ENCODE data around the gene HLA-F.
A peak's percentile ranks its signal among the peaks of the same experiment; 100 is the strongest.

HLA-F gene

DNA sequence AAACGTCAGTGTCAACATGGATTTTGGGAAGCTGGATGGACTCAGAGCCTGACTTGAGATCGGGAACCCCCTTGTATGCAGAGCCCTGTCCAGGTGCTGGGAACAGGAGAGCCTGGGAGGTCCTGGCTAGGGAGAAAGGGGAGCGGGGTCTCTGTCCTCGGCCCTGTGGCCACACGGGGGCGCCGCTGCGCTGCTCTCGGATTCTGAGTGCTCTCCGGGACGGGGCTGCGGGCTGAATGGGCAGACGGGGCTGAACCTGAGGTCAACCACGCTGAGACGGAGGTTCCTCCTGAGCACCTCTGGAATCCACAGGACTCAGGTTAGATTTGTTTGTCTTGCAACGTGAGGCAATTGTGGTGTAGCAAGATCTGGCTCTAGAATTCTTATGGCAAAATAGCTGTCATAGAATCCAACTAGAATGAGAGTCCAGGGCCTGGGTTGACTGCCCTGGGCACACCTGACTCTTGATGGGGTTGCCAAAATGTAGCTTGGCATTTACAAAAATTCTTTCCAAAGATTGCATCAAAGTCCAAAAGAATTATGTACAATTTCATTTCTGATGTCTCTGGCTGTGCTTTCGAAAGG lies 20.6 kb upstream of the HLA-F start:
- ChIA-PET CTCF (interaction anchor here (0.7 to 3.0 kb wide), 14 partner anchors 10 to 312 kb away, joined by 3 to 14 read pairs (median 4); no protein-coding TSS in a partner anchor), POLR2A (no interaction called here)
- H3K36me3 ChIP-seq (ENCODE audit: control insufficient read depth in 4 of 4, insufficient read depth in 4 of 4, low read length in 3 of 4) = no peaks in the 10 kb centered on the region

DNA sequence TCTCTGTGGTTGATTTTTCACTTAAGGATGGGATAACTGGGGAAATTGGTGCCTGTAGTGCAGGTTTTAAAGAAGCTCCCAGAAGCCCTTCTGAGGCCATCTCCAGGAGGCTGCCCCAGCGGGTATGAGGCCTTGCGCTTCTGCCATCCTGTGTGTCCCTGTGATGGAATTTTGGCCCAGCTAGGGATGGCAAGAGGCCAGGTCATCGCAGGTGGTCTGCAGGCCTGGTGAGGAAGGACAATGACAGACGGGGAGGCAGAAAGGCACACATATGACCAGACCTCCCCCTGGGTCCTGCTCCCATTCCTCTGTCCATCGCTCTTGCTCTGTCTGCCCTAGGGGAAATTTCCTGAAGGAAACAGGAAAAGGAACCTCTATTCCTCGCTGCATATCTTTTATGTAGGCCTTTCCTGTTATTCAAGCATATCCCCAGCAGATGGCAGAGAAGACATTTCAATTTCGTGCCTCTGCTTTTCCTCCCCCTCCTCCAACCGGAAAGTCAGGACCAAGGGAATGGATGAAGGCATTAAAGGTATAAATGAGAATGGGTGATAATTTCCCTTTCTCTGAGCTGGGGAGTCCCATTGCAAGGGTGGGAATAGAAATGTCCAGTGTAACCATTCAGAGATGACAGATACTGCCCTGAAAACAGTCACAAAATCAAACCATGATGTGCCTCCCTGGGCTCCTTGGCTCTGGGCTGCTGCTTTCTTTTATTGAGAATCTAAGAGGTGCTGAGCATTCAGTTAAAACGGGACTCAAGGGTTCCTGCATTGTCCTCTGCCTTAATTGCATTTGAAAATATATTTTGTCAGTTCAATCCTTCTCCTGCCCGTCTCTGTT lies 17.6 kb upstream of the HLA-F start:
- ChIA-PET POLR2A (no interaction called here), CTCF (interaction anchor here (0.6 to 2.0 kb wide), 17 partner anchors 9 to 653 kb away, joined by 3 to 10 read pairs (median 3); no protein-coding TSS in a partner anchor)
- H3K4me3 ChIP-seq (ENCODE audit: control insufficient read depth in 1 of 7, extremely low read depth in 1 of 7, insufficient read depth in 4 of 7, low read depth in 2 of 7, low read length in 6 of 7) = no peak overlapping the region
- H3K4me1 ChIP-seq (ENCODE audit: control extremely low read depth in 1 of 4, control insufficient read depth in 4 of 4, insufficient read depth in 4 of 4, low read length in 3 of 4) = peaks cover 0 to 22% (median 12%) of the 10 kb centered on the region in 4 experiments
- no peaks in the 10 kb centered on the region for H3K9me3 ChIP-seq (ENCODE audit: control extremely low read depth in 1 of 5, control insufficient read depth in 4 of 5, insufficient read depth in 2 of 5, low read depth in 1 of 5, low read length in 4 of 5)
- no peaks in the 10 kb centered on the region for H3K36me3 ChIP-seq (ENCODE audit: control insufficient read depth in 4 of 4, insufficient read depth in 4 of 4, low read length in 3 of 4)
- peak in 2 of 3 donors; percentile 26 to 28 for DNase-seq
- peaks cover 0 to 14% (median 2%) of the 10 kb centered on the region in 5 experiments for H3K27me3 ChIP-seq (replicated peaks in 2 of 5; ENCODE audit: control insufficient read depth in 4 of 5, insufficient read depth in 5 of 5, low read length in 4 of 5)
- 56% methylated on average over 8 of the region's 10 CpGs for WGBS (ENCODE audit: insufficient coverage)
- no peak overlapping the region for H3K27ac ChIP-seq (ENCODE audit: insufficient read depth in 1 of 2, low read depth in 1 of 2, low read length in 2 of 2, poor library complexity in 1 of 2, severe bottlenecking in 2 of 2)

More for the DNA sequence above, 20.6 kb upstream of the HLA-F start:
- no peak overlapping the region for H3K27ac ChIP-seq (ENCODE audit: insufficient read depth in 1 of 2, low read depth in 1 of 2, low read length in 2 of 2, poor library complexity in 1 of 2, severe bottlenecking in 2 of 2)
- peaks cover 0 to 8% (median 2%) of the 10 kb centered on the region in 5 experiments for H3K27me3 ChIP-seq (replicated peaks in 2 of 5; ENCODE audit: control insufficient read depth in 4 of 5, insufficient read depth in 5 of 5, low read length in 4 of 5)
- 30% methylated on average over 14 of the region's 17 CpGs for WGBS (ENCODE audit: insufficient coverage)
- no peaks in the 10 kb centered on the region for H3K9me3 ChIP-seq (ENCODE audit: control extremely low read depth in 1 of 5, control insufficient read depth in 4 of 5, insufficient read depth in 2 of 5, low read depth in 1 of 5, low read length in 4 of 5)
- peak; percentile 36 to 56 (median 44) for DNase-seq
- no peaks in the 10 kb centered on the region for H3K4me1 ChIP-seq (ENCODE audit: control extremely low read depth in 1 of 4, control insufficient read depth in 4 of 4, insufficient read depth in 4 of 4, low read length in 3 of 4)
- H3K4me3 ChIP-seq (ENCODE audit: control insufficient read depth in 1 of 7, extremely low read depth in 1 of 7, insufficient read depth in 4 of 7, low read depth in 2 of 7, low read length in 6 of 7) = no peak overlapping the region

DNA sequence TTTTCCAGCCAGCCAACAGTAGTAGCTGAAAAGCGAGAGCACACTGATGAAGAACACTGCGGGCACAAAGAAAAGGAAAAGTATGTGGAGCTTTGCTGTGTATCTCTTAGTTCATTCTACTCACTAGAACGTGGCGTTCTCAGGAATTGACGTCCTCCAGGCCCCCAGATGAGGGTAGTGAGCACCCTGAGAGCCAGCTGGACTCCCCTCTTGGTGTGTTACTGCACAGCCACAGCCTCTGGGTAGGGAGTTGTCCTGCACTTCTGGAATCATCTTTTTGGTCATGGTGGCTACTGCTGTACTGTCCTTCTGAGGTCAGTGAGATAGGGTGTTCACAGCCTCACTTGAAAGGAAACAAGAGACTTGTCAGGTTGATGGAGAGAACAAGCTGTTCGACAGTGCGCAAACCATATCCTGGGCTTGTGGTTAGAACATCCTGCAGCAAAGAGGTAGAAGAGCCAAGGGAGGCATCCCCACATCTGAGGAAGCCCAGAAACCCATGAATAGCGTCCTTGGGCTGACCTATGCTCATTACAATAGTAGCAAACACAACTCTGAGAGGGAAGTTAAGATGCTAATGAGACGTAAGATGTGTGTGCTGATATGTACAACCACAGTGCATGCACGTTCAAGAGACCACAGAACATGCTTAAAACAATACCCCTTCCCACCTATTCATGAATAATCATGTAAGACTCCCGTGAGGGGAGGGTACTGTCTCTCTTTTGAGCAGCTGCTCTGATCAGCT lies 14.6 kb upstream of the HLA-F start:
- H3K27ac ChIP-seq (ENCODE audit: insufficient read depth in 1 of 2, low read depth in 1 of 2, low read length in 2 of 2, poor library complexity in 1 of 2, severe bottlenecking in 2 of 2) = no peak overlapping the region
- peak; percentile 39 to 82 (median 72) for DNase-seq
- H3K36me3 ChIP-seq (ENCODE audit: control insufficient read depth in 4 of 4, insufficient read depth in 4 of 4, low read length in 3 of 4) = no peaks in the 10 kb centered on the region
- 69% methylated on average over 6 of the region's 11 CpGs for WGBS (ENCODE audit: insufficient coverage)
- no peaks in the 10 kb centered on the region for H3K9me3 ChIP-seq (ENCODE audit: control extremely low read depth in 1 of 5, control insufficient read depth in 4 of 5, insufficient read depth in 2 of 5, low read depth in 1 of 5, low read length in 4 of 5)
- POLR2A ChIA-PET = no interaction called here
- peak overlapping the region in 4 of 7 experiments; percentile 23 to 59 (median 46) for H3K4me3 ChIP-seq (ENCODE audit: control insufficient read depth in 1 of 7, extremely low read depth in 1 of 7, insufficient read depth in 4 of 7, low read depth in 2 of 7, low read length in 6 of 7)
- peaks cover 0 to 15% (median 0%) of the 10 kb centered on the region in 5 experiments for H3K27me3 ChIP-seq (replicated peaks in 2 of 5; ENCODE audit: control insufficient read depth in 4 of 5, insufficient read depth in 5 of 5, low read length in 4 of 5)
- CTCF ChIA-PET = interaction anchor here (0.9 to 3.3 kb wide), 14 partner anchors 9 to 126 kb away, joined by 3 to 13 read pairs (median 4); no protein-coding TSS in a partner anchor
- peaks cover 0 to 22% (median 12%) of the 10 kb centered on the region in 4 experiments for H3K4me1 ChIP-seq (ENCODE audit: control extremely low read depth in 1 of 4, control insufficient read depth in 4 of 4, insufficient read depth in 4 of 4, low read length in 3 of 4)

GRCh38 chr6:29709188-29709587 lies 14.0 kb upstream of the HLA-F start:
- 21% methylated on average over 3 of the region's 4 CpGs for WGBS (ENCODE audit: insufficient coverage)
- Histone ChIP-seq H3K9me3 (ENCODE audit: control extremely low read depth in 1 of 5, control insufficient read depth in 4 of 5, insufficient read depth in 2 of 5, low read depth in 1 of 5, low read length in 4 of 5) (no peaks in the 10 kb centered on the region), H3K4me3 (ENCODE audit: control insufficient read depth in 1 of 7, extremely low read depth in 1 of 7, insufficient read depth in 4 of 7, low read depth in 2 of 7, low read length in 6 of 7) (peak overlapping the region in 4 of 7 experiments; percentile 23 to 59 (median 46)), H3K36me3 (ENCODE audit: control insufficient read depth in 4 of 4, insufficient read depth in 4 of 4, low read length in 3 of 4) (no peaks in the 10 kb centered on the region), H3K4me1 (ENCODE audit: control extremely low read depth in 1 of 4, control insufficient read depth in 4 of 4, insufficient read depth in 4 of 4, low read length in 3 of 4) (peaks cover 0 to 22% (median 12%) of the 10 kb centered on the region in 4 experiments), H3K27ac (ENCODE audit: insufficient read depth in 1 of 2, low read depth in 1 of 2, low read length in 2 of 2, poor library complexity in 1 of 2, severe bottlenecking in 2 of 2) (no peak overlapping the region), H3K27me3 (replicated peaks in 2 of 5; ENCODE audit: control insufficient read depth in 4 of 5, insufficient read depth in 5 of 5, low read length in 4 of 5) (peaks cover 0 to 16% (median 0%) of the 10 kb centered on the region in 5 experiments)
- DNase-seq = no peak
- POLR2A ChIA-PET = no interaction called here
- CTCF ChIA-PET = interaction anchor here (0.9 to 3.3 kb wide), 8 partner anchors 8 to 49 kb away, joined by 3 to 13 read pairs (median 6); no protein-coding TSS in a partner anchor

DNA sequence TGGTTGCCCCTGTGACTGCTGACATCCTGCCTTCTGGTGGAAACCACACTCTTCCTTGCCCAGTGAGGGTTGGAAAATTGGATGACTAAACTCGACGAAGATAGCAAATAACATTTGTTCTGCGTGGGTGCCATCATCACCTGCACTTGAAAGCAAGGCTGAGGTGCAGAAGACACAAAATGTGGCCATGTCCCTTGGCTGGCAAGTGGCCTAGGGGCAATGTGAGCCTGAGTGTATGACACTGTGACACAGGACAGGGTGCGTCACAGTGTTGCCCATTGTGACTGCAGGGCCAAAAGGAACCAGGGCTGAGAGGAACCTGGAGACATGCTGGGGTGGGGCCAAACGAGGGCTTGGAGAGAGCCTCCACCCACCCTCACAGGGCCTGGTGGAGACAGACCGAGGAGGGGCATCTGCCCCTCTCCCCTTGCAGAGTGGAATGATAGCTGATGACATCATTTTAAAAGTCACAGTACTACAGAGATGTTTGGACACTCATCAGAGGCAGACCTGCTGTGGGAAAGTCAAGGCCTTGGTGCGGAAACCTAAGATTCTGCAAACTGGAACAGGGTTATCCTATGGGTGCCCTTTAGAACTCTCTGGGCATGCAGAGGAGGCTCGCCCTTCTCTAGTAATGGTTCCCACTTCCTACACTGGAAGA lies 12.8 kb upstream of the HLA-F start:
- ChIA-PET POLR2A (no interaction called here), CTCF (interaction anchor here (1.0 to 3.3 kb wide), 7 partner anchors 11 to 43 kb away, joined by 3 to 13 read pairs (median 4); no protein-coding TSS in a partner anchor)
- H3K27me3 ChIP-seq (replicated peaks in 2 of 5; ENCODE audit: control insufficient read depth in 4 of 5, insufficient read depth in 5 of 5, low read length in 4 of 5) = peaks cover 0 to 16% (median 0%) of the 10 kb centered on the region in 5 experiments

DNA sequence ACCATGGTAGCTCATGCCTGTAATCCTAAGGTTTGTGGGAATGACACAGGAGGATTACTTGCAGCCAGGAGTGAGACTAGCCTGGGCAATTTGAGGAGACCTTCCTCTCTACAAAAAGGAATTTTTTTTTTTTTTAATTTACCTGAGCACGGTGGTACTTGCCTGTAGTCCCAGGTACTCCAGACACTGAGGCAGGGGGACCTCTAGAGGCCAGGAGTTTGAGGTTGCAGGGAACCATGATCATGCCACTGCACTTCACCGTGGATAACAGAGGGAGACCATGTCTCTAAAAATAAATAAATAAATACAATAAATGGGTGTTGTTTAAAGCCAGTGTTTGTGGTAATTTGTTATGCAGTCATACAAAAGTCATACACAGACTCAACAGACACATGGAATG lies 2.4 kb upstream of the HLA-F start:
- WGBS (ENCODE audit: insufficient coverage) = no CpG with 5 or more reads among the region's 2 CpGs
- Histone ChIP-seq H3K9me3 (ENCODE audit: control extremely low read depth in 1 of 5, control insufficient read depth in 4 of 5, insufficient read depth in 2 of 5, low read depth in 1 of 5, low read length in 4 of 5) (no peaks in the 10 kb centered on the region), H3K4me1 (ENCODE audit: control extremely low read depth in 1 of 4, control insufficient read depth in 4 of 4, insufficient read depth in 4 of 4, low read length in 3 of 4) (peaks cover 0 to 16% (median 9%) of the 10 kb centered on the region in 4 experiments), H3K27me3 (replicated peaks in 2 of 5; ENCODE audit: control insufficient read depth in 4 of 5, insufficient read depth in 5 of 5, low read length in 4 of 5) (peaks cover 0 to 6% (median 0%) of the 10 kb centered on the region in 5 experiments), H3K36me3 (ENCODE audit: control insufficient read depth in 4 of 4, insufficient read depth in 4 of 4, low read length in 3 of 4) (peaks cover 0 to 10% (median 4%) of the 10 kb centered on the region in 4 experiments), H3K4me3 (ENCODE audit: control insufficient read depth in 1 of 7, extremely low read depth in 1 of 7, insufficient read depth in 4 of 7, low read depth in 2 of 7, low read length in 6 of 7) (no peak overlapping the region), H3K27ac (ENCODE audit: insufficient read depth in 1 of 2, low read depth in 1 of 2, low read length in 2 of 2, poor library complexity in 1 of 2, severe bottlenecking in 2 of 2) (no peak overlapping the region)
- ChIA-PET CTCF (interaction anchor here (1.4 kb wide), 1 partner anchor 21 kb away, joined by 4 read pairs; no protein-coding TSS in a partner anchor), POLR2A (no interaction called here)
- DNase-seq = no peak

More for the DNA sequence above, 12.8 kb upstream of the HLA-F start:
- Histone ChIP-seq H3K4me3 (ENCODE audit: control insufficient read depth in 1 of 7, extremely low read depth in 1 of 7, insufficient read depth in 4 of 7, low read depth in 2 of 7, low read length in 6 of 7) (no peak overlapping the region), H3K27ac (ENCODE audit: insufficient read depth in 1 of 2, low read depth in 1 of 2, low read length in 2 of 2, poor library complexity in 1 of 2, severe bottlenecking in 2 of 2) (no peak overlapping the region), H3K36me3 (ENCODE audit: control insufficient read depth in 4 of 4, insufficient read depth in 4 of 4, low read length in 3 of 4) (no peaks in the 10 kb centered on the region), H3K9me3 (ENCODE audit: control extremely low read depth in 1 of 5, control insufficient read depth in 4 of 5, insufficient read depth in 2 of 5, low read depth in 1 of 5, low read length in 4 of 5) (no peaks in the 10 kb centered on the region), H3K4me1 (ENCODE audit: control extremely low read depth in 1 of 4, control insufficient read depth in 4 of 4, insufficient read depth in 4 of 4, low read length in 3 of 4) (peaks cover 0 to 22% (median 12%) of the 10 kb centered on the region in 4 experiments)
- WGBS (ENCODE audit: insufficient coverage) = 84% methylated on average over 7 of the region's 8 CpGs
- no peak for DNase-seq
